ENCODE data around the gene YY2. TPM values are rescaled to one million over a fixed set of nuclear protein-coding genes. Genes with fewer than 3 reads are reported as not detected.
"Not testable (repeated sequence)": the region's sequence is repeated elsewhere in the genome, so short reads cannot be mapped to it uniquely, and the experiment has no call there.

Gene YY2
- total RNA-seq, 1 donor from 2014 or later = 4.9 TPM

- H3K4me3 Mint-ChIP-seq (ENCODE audit: unreplicated experiment) = no peak overlapping the region
- H3K9me3 Mint-ChIP-seq (ENCODE audit: low read depth) = peaks cover 4% of the 10 kb centered on the region
- H3K36me3 Mint-ChIP-seq (ENCODE audit: low read depth) = no peaks in the 10 kb centered on the region
- no peak overlapping the region for H3K27ac Mint-ChIP-seq (ENCODE audit: unreplicated experiment)
- DNase-seq (ENCODE audit: low spot score) = no peak
- H3K4me1 Mint-ChIP-seq (ENCODE audit: low read depth) = peaks cover 8% of the 10 kb centered on the region
- peaks cover 2% of the 10 kb centered on the region for H3K27me3 Mint-ChIP-seq (ENCODE audit: low read depth)
- TF ChIP-seq CTCF (IDR thresholded peaks at IDR 0.05) = no peak
Measured at GRCh38 chrX:21816136-21816535, 39.7 kb upstream of the YY2 start.

- not testable (repeated sequence) for H3K27me3 Mint-ChIP-seq (ENCODE audit: low read depth); H3K27ac Mint-ChIP-seq (ENCODE audit: unreplicated experiment); DNase-seq (ENCODE audit: low spot score); H3K36me3 Mint-ChIP-seq (ENCODE audit: low read depth); H3K4me1 Mint-ChIP-seq (ENCODE audit: low read depth); H3K9me3 Mint-ChIP-seq (ENCODE audit: low read depth); H3K4me3 Mint-ChIP-seq (ENCODE audit: unreplicated experiment)
Measured at GRCh38 chrX:21820170-21820569, 35.6 kb upstream of the YY2 start.

- Mint-ChIP-seq H3K27ac (ENCODE audit: unreplicated experiment) (no peak overlapping the region), H3K36me3 (ENCODE audit: low read depth) (no peaks in the 10 kb centered on the region), H3K27me3 (ENCODE audit: low read depth) (peaks cover 2% of the 10 kb centered on the region)
Measured at GRCh38 chrX:21821875-21822274, 33.9 kb upstream of the YY2 start.

GRCh38 chrX:21831496-21831895 lies 24.3 kb upstream of the YY2 start:
- H3K9me3 Mint-ChIP-seq (ENCODE audit: low read depth) = peaks cover 2% of the 10 kb centered on the region
- no peak for DNase-seq (ENCODE audit: low spot score)
- H3K36me3 Mint-ChIP-seq (ENCODE audit: low read depth) = no peaks in the 10 kb centered on the region
- TF ChIP-seq CTCF (IDR thresholded peaks at IDR 0.05) = no peak
- H3K4me1 Mint-ChIP-seq (ENCODE audit: low read depth) = no peaks in the 10 kb centered on the region
- no peaks in the 10 kb centered on the region for H3K27me3 Mint-ChIP-seq (ENCODE audit: low read depth)
- no peak overlapping the region for H3K4me3 Mint-ChIP-seq (ENCODE audit: unreplicated experiment)
- H3K27ac Mint-ChIP-seq (ENCODE audit: unreplicated experiment) = no peak overlapping the region

More at GRCh38 chrX:21821875-21822274, 33.9 kb upstream of the YY2 start:
- Mint-ChIP-seq H3K4me3 (ENCODE audit: unreplicated experiment) (no peak overlapping the region), H3K9me3 (ENCODE audit: low read depth) (no peaks in the 10 kb centered on the region), H3K4me1 (ENCODE audit: low read depth) (no peaks in the 10 kb centered on the region)
- no peak for TF ChIP-seq CTCF (IDR thresholded peaks at IDR 0.05)
- no peak for DNase-seq (ENCODE audit: low spot score)

- peaks cover 2% of the 10 kb centered on the region for H3K9me3 Mint-ChIP-seq (ENCODE audit: low read depth)
- DNase-seq (ENCODE audit: low spot score) = no peak
- H3K27ac Mint-ChIP-seq (ENCODE audit: unreplicated experiment) = no peak overlapping the region
- H3K4me3 Mint-ChIP-seq (ENCODE audit: unreplicated experiment) = no peak overlapping the region
- H3K27me3 Mint-ChIP-seq (ENCODE audit: low read depth) = no peaks in the 10 kb centered on the region
- no peaks in the 10 kb centered on the region for H3K36me3 Mint-ChIP-seq (ENCODE audit: low read depth)
- TF ChIP-seq CTCF (IDR thresholded peaks at IDR 0.05) = peak; percentile 16
- H3K4me1 Mint-ChIP-seq (ENCODE audit: low read depth) = peaks cover 10% of the 10 kb centered on the region
Measured at GRCh38 chrX:21837056-21837455, 18.7 kb upstream of the YY2 start.

- peak overlapping the region; percentile 89 for H3K27ac Mint-ChIP-seq (ENCODE audit: unreplicated experiment)
- no peaks in the 10 kb centered on the region for H3K9me3 Mint-ChIP-seq (ENCODE audit: low read depth)
- peaks cover 2% of the 10 kb centered on the region for H3K36me3 Mint-ChIP-seq (ENCODE audit: low read depth)
- peak overlapping the region; percentile 81 for H3K4me3 Mint-ChIP-seq (ENCODE audit: unreplicated experiment)
- no peak for TF ChIP-seq CTCF (IDR thresholded peaks at IDR 0.05)
- DNase-seq (ENCODE audit: low spot score) = no peak
- peaks cover 22% of the 10 kb centered on the region for H3K4me1 Mint-ChIP-seq (ENCODE audit: low read depth)
- no peaks in the 10 kb centered on the region for H3K27me3 Mint-ChIP-seq (ENCODE audit: low read depth)
Measured at GRCh38 chrX:21838937-21839333, 16.9 kb upstream of the YY2 start.

Data from chondrocyte (in vitro differentiated cells).